Activated CD8-positive, alpha-beta memory T cell treated with anti-CD3 and anti-CD28 coated beads, Interleukin-2, amount 50 U/mL, for 48 hours (primary cell): ENCODE data around the gene EFEMP2.
A peak's percentile ranks its signal among the peaks of the same experiment; 100 is the strongest.

Experiments
- DNase-seq: peaks from one replicate; pipeline ENCODE4 v3.0.0-alpha.2; 2020

The EFEMP2 gene

DNA sequence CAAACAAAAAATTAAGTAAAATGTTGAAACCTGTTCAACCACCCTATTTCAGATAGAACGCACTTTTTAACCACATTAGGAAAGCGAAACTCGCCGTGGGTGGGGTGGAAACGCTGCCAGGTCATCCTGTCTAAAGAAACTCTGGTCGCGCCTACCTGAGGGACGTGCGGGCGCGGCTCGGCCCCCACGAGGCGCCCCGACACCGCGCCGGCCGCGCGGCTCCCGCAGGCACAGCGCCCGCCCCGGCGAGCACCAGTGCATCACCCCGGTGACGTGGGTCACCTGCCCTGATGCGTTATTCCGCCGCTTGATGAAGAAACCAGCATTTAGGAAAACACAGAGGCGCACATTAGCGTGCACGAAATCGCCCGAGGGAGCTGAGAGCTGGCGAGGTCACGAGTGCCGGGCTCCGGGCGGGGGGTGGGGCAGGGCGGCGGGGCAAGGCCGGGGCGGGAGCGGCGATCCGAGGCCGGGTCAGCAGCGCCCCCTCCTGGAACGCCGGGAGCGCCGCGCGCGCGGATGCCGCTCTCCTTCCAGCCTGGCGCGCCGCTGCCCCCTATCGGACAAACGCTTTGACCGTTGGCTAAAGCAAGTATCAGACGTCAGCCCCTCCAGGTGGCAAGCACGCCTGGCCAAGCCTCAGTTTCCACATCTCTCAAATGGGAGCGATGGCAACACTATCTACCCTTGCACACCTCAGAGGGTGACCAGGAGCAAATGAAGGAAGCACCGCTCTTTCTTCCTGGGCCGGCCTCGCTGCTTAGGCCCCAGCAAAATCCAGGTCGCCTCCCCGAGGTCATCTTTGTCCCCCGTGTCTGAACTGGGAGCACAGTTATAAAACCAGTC lies 54.5 kb downstream of the EFEMP2 start:
- DNase-seq = peak; percentile 100

DNA sequence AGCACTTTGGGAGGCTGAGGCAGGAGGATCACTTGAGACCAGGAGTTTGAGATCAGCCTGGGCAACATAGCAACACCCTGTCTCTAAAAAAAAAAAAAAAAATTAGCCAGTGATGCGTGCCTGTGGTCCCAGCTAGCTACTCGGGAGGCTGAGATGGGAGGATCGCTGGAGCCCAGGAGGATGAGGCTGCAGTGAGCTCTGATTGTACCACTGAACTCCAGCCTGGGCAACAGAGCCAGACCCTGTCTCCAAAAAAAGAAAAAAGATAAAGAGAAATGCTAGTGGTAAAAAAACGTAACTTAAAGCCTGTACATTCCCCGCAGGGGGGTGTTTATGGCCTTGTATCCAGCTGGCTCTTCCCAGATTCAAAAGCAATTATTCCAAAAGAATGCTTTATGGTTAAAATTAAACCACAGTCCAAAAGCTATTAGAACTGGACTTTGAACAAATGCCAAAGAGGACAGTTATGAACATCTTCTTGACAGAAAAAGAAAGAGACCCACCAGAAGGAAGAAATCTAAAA lies 55.2 kb downstream of the EFEMP2 start:
- DNase-seq = no peak

- DNase-seq = no peak
These were observed 55.9 kb downstream of the EFEMP2 start for GRCh38 chr11:65816696-65817095.
